Measurements from ENCODE around the gene SLC25A39.
"Not testable (repeated sequence)": the region's sequence is repeated elsewhere in the genome, so short reads cannot be mapped to it uniquely, and the experiment has no call there.

SLC25A39 gene

GRCh38 chr17:44354582-44355561 is 30.2 kb upstream of the SLC25A39 start:
- DNase-seq (ENCODE audit: low read depth in 1 of 2, low spot score in 1 of 2) = peak; percentile 22 to 56

GRCh38 chr17:44353672-44354331 is 29.2 kb upstream of the SLC25A39 start:
- DNase-seq (ENCODE audit: low read depth in 1 of 2, low spot score in 1 of 2) = no peak

- DNase-seq (ENCODE audit: low read depth in 1 of 2, low spot score in 1 of 2) = no peak
These were observed 28.4 kb upstream of the SLC25A39 start for GRCh38 chr17:44352828-44353671.

GRCh38 chr17:44351961-44352827 is 27.6 kb upstream of the SLC25A39 start:
- no peak for DNase-seq (ENCODE audit: low read depth in 1 of 2, low spot score in 1 of 2)

GRCh38 chr17:44351464-44351863 is 26.8 kb upstream of the SLC25A39 start:
- no peak for DNase-seq (ENCODE audit: low read depth in 1 of 2, low spot score in 1 of 2)

- peak; percentile 51 to 66 for DNase-seq (ENCODE audit: low read depth in 1 of 2, low spot score in 1 of 2)
These were observed 26.2 kb upstream of the SLC25A39 start for GRCh38 chr17:44350733-44351226.

GRCh38 chr17:44349553-44350070 is 25.0 kb upstream of the SLC25A39 start:
- no peak for DNase-seq (ENCODE audit: low read depth in 1 of 2, low spot score in 1 of 2)

GRCh38 chr17:44348988-44349364 is 24.4 kb upstream of the SLC25A39 start:
- DNase-seq (ENCODE audit: low read depth in 1 of 2, low spot score in 1 of 2) = no peak

GRCh38 chr17:44348234-44348987 is 23.8 kb upstream of the SLC25A39 start:
- DNase-seq (ENCODE audit: low read depth in 1 of 2, low spot score in 1 of 2) = no peak

GRCh38 chr17:44347206-44348055 is 22.8 kb upstream of the SLC25A39 start:
- DNase-seq (ENCODE audit: low read depth in 1 of 2, low spot score in 1 of 2) = not testable (repeated sequence)

GRCh38 chr17:44346064-44346844 is 21.6 kb upstream of the SLC25A39 start:
- DNase-seq (ENCODE audit: low read depth in 1 of 2, low spot score in 1 of 2) = no peak

- DNase-seq (ENCODE audit: low read depth in 1 of 2, low spot score in 1 of 2) = no peak
These were observed 20.9 kb upstream of the SLC25A39 start for GRCh38 chr17:44345454-44346026.

- peak; percentile 65 to 66 for DNase-seq (ENCODE audit: low read depth in 1 of 2, low spot score in 1 of 2)
These were observed 20.4 kb upstream of the SLC25A39 start, which contains the start of gene GRN for GRCh38 chr17:44344939-44345453. TSS of gene GRN (plus strand) at chr17:44345302. CDS start at chr17:44349165, 3,863 bp downstream.

GRCh38 chr17:44343510-44344209 is 19.0 kb upstream of the SLC25A39 start:
- no peak for DNase-seq (ENCODE audit: low read depth in 1 of 2, low spot score in 1 of 2)

- DNase-seq (ENCODE audit: low read depth in 1 of 2, low spot score in 1 of 2) = not testable (repeated sequence)
These were observed 15.9 kb upstream of the SLC25A39 start for GRCh38 chr17:44340553-44340952.

GRCh38 chr17:44338702-44339101 is 14.1 kb upstream of the SLC25A39 start:
- no peak for DNase-seq (ENCODE audit: low read depth in 1 of 2, low spot score in 1 of 2)
